Measurements from ENCODE around the gene NCK2.

DNA sequence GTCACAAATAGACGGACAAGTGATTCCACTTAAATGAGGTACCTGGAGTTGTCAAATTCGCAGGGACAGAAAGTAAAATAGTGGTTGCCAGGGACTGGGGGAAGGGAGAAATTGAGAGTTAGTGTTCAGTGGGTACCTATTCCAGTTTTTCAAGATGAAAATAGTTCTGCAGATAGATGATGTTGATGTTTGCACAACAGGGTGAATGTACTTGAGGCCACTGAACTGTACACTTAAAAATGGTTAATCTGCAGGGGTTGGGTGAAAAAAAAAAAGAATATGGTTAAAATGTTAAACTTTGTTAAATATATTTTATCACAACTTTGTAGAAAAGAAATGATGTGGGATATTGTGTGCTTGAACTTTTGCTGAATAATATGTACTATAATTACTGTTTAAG is 102.3 kb downstream of the NCK2 start:
- TF ChIP-seq ZNF445 (CRISPR knock-in tag; IDR thresholded peaks at IDR 0.05; ENCODE audit: low read depth) = no peak
- TF ChIP-seq NR2C2 (CRISPR knock-in tag; IDR thresholded peaks at IDR 0.05) = no peak
- TF ChIP-seq NR2C2 (tag; IDR thresholded peaks at IDR 0.05) = no peak
- TF ChIP-seq, protein P1, sequence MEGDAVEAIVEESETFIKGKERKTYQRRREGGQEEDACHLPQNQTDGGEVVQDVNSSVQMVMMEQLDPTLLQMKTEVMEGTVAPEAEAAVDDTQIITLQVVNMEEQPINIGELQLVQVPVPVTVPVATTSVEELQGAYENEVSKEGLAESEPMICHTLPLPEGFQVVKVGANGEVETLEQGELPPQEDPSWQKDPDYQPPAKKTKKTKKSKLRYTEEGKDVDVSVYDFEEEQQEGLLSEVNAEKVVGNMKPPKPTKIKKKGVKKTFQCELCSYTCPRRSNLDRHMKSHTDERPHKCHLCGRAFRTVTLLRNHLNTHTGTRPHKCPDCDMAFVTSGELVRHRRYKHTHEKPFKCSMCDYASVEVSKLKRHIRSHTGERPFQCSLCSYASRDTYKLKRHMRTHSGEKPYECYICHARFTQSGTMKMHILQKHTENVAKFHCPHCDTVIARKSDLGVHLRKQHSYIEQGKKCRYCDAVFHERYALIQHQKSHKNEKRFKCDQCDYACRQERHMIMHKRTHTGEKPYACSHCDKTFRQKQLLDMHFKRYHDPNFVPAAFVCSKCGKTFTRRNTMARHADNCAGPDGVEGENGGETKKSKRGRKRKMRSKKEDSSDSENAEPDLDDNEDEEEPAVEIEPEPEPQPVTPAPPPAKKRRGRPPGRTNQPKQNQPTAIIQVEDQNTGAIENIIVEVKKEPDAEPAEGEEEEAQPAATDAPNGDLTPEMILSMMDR (IDR thresholded peaks at IDR 0.05 in 2 of 3, conservative IDR thresholded peaks at IDR 0.05 in 1 of 3; ENCODE audit: insufficient read depth in 2 of 3, low read depth in 1 of 3, low read length in 3 of 3) = no peak
- TF ChIP-seq EZH2 (IDR thresholded peaks at IDR 0.05; ENCODE audit: borderline replicate concordance, low read depth, low read length) = no peak

Data from K562 (cell line).